Muscle layer of duodenum (tissue), 2 donors: Measurements from ENCODE around the gene DYSF.

Experiments
- H3K27ac ChIP-seq: one replicate; pipeline ENCODE4 v1.7.0; 2013; ENCODE audit warnings: mild to moderate bottlenecking, low read length
- H3K27me3 ChIP-seq: one replicate; pipeline ENCODE4 v1.7.0; 2013; ENCODE audit warnings: low read depth, mild to moderate bottlenecking, control low read depth, low read length
- H3K36me3 ChIP-seq, 2 donors: one replicate each; pipeline ENCODE4 v1.7.0; 2013; ENCODE audit warnings: low read length in 2 of 2, control low read depth in 1 of 2, mild to moderate bottlenecking in 1 of 2; ENCODE audit not compliant: insufficient read depth in 2 of 2, control insufficient read depth in 1 of 2
- H3K4me1 ChIP-seq, 2 donors: one replicate each; pipeline ENCODE4 v1.7.0; 2013; ENCODE audit warnings: low read length in 2 of 2, mild to moderate bottlenecking in 2 of 2, control low read depth in 1 of 2, moderate library complexity in 1 of 2; ENCODE audit not compliant: insufficient read depth in 2 of 2, control insufficient read depth in 1 of 2
- H3K4me3 ChIP-seq, 2 donors: one replicate each; pipeline ENCODE4 v1.7.0; 2013; ENCODE audit warnings: low read length in 2 of 2, low read depth in 1 of 2, mild to moderate bottlenecking in 1 of 2
- H3K9me3 ChIP-seq, 2 donors: one replicate each; pipeline ENCODE4 v1.7.0; 2013; ENCODE audit warnings: low read length in 2 of 2, control low read depth in 1 of 2, mild to moderate bottlenecking in 1 of 2; ENCODE audit not compliant: control insufficient read depth in 1 of 2
- donor health status: healthy.

Gene DYSF

GRCh38 chr2:71535526-71535925, 82.2 kb downstream of the DYSF start:
- Histone ChIP-seq H3K27me3 (no peaks in the 10 kb centered on the region), H3K27ac (no peak overlapping the region), H3K9me3 (no peaks in the 10 kb centered on the region), H3K4me3 (no peak overlapping the region), H3K36me3 (peaks cover 0 to 13% of the 10 kb centered on the region in 2 donors), H3K4me1 (no peaks in the 10 kb centered on the region)

DNA sequence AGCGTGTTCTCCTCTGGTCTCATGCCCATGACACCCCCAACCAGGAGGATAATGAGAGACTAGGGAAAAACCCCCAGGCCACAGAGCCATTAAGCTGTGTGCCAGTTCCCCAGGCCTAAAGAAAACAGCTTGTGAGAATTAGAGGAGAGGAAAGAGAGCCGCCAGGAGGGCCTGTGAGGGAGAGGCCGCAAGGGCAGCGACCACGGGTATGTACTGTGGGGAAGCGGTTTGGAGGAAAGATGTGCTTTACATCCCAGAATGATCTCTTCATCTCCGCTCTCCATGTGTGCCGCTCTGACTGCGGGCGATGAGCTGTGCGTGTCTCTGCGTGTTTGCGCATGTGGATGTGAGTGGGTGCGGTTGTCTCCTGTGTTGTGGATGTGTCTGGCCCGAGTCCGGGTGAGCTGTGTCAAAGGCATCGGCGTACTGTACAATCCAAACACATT, 82.9 kb downstream of the DYSF start:
- no peak overlapping the region for H3K27ac ChIP-seq
- no peaks in the 10 kb centered on the region for H3K4me1 ChIP-seq
- no peaks in the 10 kb centered on the region for H3K9me3 ChIP-seq
- H3K36me3 ChIP-seq = peaks cover 0 to 13% of the 10 kb centered on the region in 2 donors
- H3K27me3 ChIP-seq = no peaks in the 10 kb centered on the region
- no peak overlapping the region for H3K4me3 ChIP-seq

- H3K4me3 ChIP-seq = no peak overlapping the region
- peaks cover 0 to 13% of the 10 kb centered on the region in 2 donors for H3K36me3 ChIP-seq
- H3K9me3 ChIP-seq = no peaks in the 10 kb centered on the region
- no peaks in the 10 kb centered on the region for H3K27me3 ChIP-seq
- no peak overlapping the region for H3K27ac ChIP-seq
- no peaks in the 10 kb centered on the region for H3K4me1 ChIP-seq
These were observed 84.9 kb downstream of the DYSF start for GRCh38 chr2:71538241-71538640.

DNA sequence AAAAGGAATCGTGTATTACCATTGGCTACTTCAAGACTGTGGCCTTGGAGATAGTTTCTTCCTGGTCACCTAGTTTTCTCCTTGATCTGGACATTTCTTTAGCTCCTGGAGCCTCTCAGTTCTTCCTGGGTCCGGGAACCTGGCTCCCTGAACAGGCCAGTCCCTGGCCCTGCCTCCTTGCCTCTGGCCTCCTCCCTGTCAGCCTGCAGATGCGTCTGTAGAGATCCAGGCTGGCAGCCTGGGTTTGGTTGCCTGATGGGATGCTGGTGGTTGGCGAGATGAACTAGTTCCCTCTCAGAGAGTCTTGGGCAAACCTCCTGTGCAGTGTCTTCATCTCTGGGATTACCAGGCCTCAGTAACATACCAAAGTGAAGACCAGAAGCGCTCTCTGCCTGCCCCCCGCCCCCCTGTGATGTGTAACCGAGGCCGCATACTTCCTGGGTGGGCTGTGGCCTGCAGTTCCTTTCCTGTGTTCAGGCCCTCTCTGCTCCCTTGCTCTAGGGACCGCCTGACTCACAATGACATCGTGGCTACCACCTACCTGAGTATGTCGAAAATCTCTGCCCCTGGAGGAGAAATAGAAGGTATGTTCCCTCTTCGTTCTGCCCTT, 85.4 kb downstream of the DYSF start:
- Histone ChIP-seq H3K4me1 (no peaks in the 10 kb centered on the region), H3K36me3 (peaks cover 0 to 13% of the 10 kb centered on the region in 2 donors), H3K27ac (no peak overlapping the region), H3K27me3 (no peaks in the 10 kb centered on the region), H3K4me3 (no peak overlapping the region), H3K9me3 (no peaks in the 10 kb centered on the region)

DNA sequence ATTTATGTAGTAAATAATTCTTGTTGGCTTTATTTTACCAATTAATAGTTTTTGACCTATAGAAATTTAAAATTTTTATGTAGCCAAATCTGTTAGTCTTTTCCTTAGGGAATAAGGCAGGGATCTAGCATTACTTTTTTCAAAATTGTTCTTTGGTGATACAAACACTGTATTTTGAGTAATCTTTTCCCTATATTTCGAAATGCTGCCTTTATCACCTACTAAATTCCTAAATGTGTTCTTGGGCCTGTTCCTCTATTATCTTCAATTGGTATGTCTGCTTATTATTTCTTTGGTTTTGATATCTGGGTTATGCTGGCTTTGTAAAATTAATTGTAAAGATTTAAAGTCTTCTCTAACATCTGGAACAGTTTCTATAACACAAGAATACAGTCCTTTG, 87.5 kb downstream of the DYSF start:
- Histone ChIP-seq H3K36me3 (peaks cover 0 to 9% of the 10 kb centered on the region in 2 donors), H3K9me3 (no peaks in the 10 kb centered on the region), H3K4me3 (no peak overlapping the region)

GRCh38 chr2:71544919-71545571, 91.7 kb downstream of the DYSF start:
- Histone ChIP-seq H3K36me3 (no peaks in the 10 kb centered on the region), H3K27me3 (no peaks in the 10 kb centered on the region), H3K4me1 (peaks cover 0 to 4% of the 10 kb centered on the region in 2 donors), H3K4me3 (peak overlapping the region in 1 of 2 donors; percentile 37), H3K27ac (no peak overlapping the region), H3K9me3 (no peaks in the 10 kb centered on the region)

More for the DNA sequence above, 87.5 kb downstream of the DYSF start:
- peaks cover 0 to 4% of the 10 kb centered on the region in 2 donors for H3K4me1 ChIP-seq
- no peaks in the 10 kb centered on the region for H3K27me3 ChIP-seq
- no peak overlapping the region for H3K27ac ChIP-seq

DNA sequence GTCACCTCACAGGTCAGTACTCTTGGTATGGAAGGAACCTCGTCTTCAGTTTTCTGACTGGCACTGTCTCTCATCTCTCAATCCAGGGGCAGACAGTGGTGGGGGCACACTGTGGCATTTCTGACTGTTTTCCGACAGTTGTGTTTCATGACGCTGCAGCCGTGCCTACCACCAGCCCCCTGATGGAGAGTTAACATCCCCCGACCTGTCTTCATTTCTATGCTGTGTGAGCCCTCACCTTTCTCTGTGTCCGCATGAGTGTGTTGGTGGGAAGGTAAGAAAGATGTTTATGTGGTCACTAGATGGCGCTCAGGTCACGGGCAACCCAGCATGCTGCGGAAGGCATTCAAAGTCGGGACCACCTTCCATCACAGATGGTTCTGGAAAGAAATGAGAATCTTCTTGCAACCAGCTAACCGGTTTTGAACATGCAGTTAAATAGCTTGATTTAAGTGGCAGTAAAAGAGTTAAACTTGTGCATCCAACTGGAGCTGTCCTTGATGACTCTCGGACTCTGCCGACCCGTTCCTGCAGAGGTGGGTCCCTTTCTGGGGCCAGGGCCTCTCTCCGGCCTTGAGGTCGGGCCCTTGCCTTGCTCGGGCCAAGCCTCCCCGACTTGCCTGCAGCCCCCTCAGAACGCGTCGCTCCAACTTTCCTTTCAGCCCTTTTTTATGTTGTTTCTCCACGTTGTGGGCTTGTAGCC, 92.4 kb downstream of the DYSF start:
- no peaks in the 10 kb centered on the region for H3K9me3 ChIP-seq
- peak overlapping the region in 1 of 2 donors; percentile 37 for H3K4me3 ChIP-seq
- no peak overlapping the region for H3K27ac ChIP-seq

DNA sequence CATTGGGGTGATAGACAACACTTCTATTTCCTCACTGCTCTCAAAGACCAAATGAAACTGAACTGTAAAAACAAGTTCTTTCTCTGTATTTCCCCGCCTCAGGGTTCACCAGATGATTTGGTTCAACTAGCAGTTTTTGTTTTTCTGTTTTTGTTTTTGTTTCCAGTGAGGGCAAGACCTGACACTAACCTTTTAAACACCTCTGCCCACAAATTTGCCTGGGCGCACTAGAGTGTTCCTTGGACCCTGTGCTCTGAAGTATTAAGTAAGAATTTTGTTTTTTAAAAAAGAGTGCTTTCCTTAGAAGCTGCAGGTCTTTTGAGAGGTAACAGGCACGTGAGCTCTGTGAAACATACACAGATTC, 92.9 kb downstream of the DYSF start:
- H3K4me3 ChIP-seq = no peak overlapping the region
- no peaks in the 10 kb centered on the region for H3K27me3 ChIP-seq
- no peaks in the 10 kb centered on the region for H3K9me3 ChIP-seq
- peaks cover 0 to 4% of the 10 kb centered on the region in 2 donors for H3K4me1 ChIP-seq
- no peak overlapping the region for H3K27ac ChIP-seq
- peaks cover 0 to 2% of the 10 kb centered on the region in 2 donors for H3K36me3 ChIP-seq

More for the DNA sequence above, 92.4 kb downstream of the DYSF start:
- Histone ChIP-seq H3K4me1 (peaks cover 0 to 4% of the 10 kb centered on the region in 2 donors), H3K27me3 (no peaks in the 10 kb centered on the region), H3K36me3 (no peaks in the 10 kb centered on the region)

DNA sequence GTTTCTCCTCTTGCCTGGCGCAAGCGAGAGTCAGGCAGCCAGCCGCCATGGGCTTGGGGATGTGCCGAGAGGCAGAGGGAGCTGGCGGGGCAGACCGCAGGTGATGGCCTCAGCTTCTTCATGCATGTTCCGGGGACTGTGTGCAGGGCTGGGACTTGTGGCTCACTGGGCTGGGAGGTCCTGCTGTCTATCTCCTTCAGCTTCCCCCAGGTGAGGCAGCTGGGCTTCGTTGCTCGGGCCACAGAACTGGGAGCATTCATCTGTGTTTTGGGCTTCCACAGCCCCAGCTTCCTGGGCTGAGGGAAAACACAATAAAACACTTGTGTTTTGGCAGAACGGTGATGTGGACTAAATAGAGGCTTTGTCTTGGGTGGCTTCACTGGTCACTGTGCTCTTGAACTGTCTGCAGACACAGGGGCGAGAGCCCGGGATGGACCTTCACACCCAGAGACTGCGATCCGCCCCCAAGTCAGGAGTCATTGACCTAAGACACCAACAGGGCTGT, 93.5 kb downstream of the DYSF start:
- no peaks in the 10 kb centered on the region for H3K9me3 ChIP-seq
- no peak overlapping the region for H3K27ac ChIP-seq
- no peak overlapping the region for H3K4me3 ChIP-seq
- peaks cover 0 to 7% of the 10 kb centered on the region in 2 donors for H3K36me3 ChIP-seq
- no peaks in the 10 kb centered on the region for H3K27me3 ChIP-seq
- peaks cover 0 to 4% of the 10 kb centered on the region in 2 donors for H3K4me1 ChIP-seq

DNA sequence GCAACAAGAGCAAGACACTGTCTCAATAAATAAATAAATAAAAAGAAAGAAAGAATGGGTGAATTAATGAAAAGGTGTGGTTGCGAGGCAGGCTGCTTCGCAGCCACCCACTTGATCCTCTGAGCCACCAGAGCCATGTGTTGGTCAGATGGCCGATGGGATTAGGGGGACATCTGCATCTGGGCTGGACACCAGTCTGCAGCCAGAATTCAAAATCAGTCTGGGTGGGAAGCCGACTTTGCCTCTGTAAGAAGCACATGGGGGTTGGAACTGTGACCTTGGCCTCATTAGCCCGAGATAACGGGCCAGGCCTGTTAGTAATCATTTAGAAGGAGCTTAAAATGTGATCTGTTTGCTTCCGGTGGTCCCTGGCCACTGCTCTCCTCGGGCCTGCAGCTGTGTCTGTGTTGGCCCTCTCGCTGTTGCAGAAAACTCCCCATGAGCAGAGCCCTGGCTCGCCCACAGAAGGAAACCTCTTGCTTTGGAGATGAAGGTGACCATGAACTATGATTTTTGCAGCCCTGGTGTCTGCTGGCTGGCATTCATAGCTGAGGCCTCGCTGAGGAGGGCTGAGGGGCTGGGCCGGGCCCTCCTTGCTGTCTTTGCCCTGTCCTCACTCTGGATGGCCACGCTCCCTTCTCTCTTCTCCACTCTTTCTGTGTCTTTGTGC, 94.4 kb downstream of the DYSF start:
- Histone ChIP-seq H3K9me3 (no peaks in the 10 kb centered on the region), H3K36me3 (peaks cover 0 to 10% of the 10 kb centered on the region in 2 donors), H3K27me3 (no peaks in the 10 kb centered on the region), H3K4me1 (peaks cover 0 to 4% of the 10 kb centered on the region in 2 donors), H3K27ac (no peak overlapping the region), H3K4me3 (no peak overlapping the region)
